Germinal center (tissue), 1 donor: Measurements from ENCODE around the gene MYO18A.

Experiments used
- DNase-seq: peaks from one replicate; pipeline ENCODE4 v3.0.0; 2012; ENCODE audit warnings: mixed read lengths, low spot score

MYO18A gene

DNA sequence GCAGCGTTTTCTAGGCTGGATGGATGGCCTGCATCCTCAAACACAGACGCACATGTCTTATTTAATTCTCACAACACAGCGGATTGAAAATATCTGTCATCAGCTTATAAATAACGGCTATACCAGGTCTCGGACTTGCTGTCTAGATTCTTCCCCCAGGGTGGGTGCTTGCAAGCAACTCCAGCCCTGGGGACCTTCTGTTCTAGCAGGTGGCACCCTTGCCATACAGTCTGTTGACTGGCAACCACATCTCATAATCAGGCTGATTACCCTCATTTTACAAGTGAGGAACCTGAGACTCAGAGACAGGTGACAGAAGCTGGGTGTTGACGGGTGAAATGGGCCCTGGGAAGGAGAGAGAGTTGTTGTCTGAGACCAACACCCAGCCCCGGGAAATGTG, 158.1 kb downstream of the MYO18A start:
- DNase-seq = no peak

DNA sequence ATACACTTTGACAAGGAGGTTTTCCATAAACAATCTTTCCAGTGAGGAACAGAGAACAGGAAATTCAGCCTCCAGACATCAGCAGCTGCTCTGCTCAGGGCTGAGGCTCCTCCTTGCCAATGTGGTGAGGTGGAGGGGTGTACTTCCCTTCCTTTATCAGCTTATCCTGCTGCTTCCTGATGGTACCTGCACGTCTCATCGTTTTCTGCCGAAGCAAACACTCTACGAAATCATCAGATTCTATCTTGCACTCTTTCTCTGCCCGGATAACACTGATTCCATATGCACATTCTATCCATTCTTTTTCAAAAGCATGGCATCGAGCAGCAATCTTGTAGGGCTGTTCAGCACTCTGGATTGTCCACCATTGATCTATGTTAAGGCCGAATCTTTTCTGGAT, 159.0 kb downstream of the MYO18A start:
- DNase-seq = no peak
